HCT116 (cell line): ENCODE measurements around the gene SV2A. TPM values are rescaled to one million over a fixed set of nuclear protein-coding genes. Genes with fewer than 3 reads are reported as not detected.
"Not testable (repeated sequence)": the region's sequence is repeated elsewhere in the genome, so short reads cannot be mapped to it uniquely, and the experiment has no call there.

Experiments
- ATAC-seq: fragments of 200-7000 bp; cut with Tn5 transposase; 2 replicates; pipeline ENCODE4 v1.9.1; 2020; ENCODE audit warnings: mild to moderate bottlenecking, moderate library complexity
- BruUV-seq: library from RNA; stranded (reverse); fragments of 400-500 nt; replicated peaks from 2 replicates; lab custom pipeline; 2021; lab: Mats Ljungman, UMichigan
- CTCF ChIA-PET: fragments of 300-600 bp; sonication (Branson Sonifier 250); formaldehyde crosslinking; loops from one replicate; lab custom pipeline; 2021; ENCODE audit warnings: antibody characterized with exemption; lab: Charles Lee
- POLR2A ChIA-PET: fragments of 300-600, 350-600 bp; sonication (Branson Sonifier 250); formaldehyde crosslinking; loops from one replicate; lab custom pipeline; 2021; ENCODE audit warnings: antibody characterized with exemption; lab: Charles Lee
- RAD21 ChIA-PET, 2 experiments: fragments of 300-600 bp; sonication (Branson Sonifier 250); formaldehyde crosslinking; loops; one replicate each; lab custom pipeline; 2023; ENCODE audit warnings: low total read pairs in 2 of 2; ENCODE audit not compliant: uncharacterized antibody in 2 of 2, unreplicated experiment in 2 of 2, low non-redundant PET in 1 of 2; lab: Charles Lee
- DNase-seq: peaks from one replicate; pipeline ENCODE4 v3.0.0-alpha.2; 2010; ENCODE audit warnings: low read depth, low spot score
- H2AFZ ChIP-seq: fragments of 200-600 bp; shearing (Covaris generic), sonication (generic); 2 replicates; pipeline ENCODE4 v1.6.1; 2017; ENCODE audit warnings: low read depth, mixed run types, mixed read lengths, antibody characterized with exemption, low read length; ENCODE audit not compliant: poor library complexity, severe bottlenecking
- H3K27ac ChIP-seq: 2 replicates; pipeline ENCODE4 v1.5.1; 2012; ENCODE audit warnings: low read depth, low read length
- H3K27me3 ChIP-seq: fragments of 200-600 bp; sonication (generic); 2 replicates; pipeline ENCODE4 v1.6.1; 2016; ENCODE audit warnings: mixed run types, low read length, mixed read lengths; ENCODE audit not compliant: insufficient read depth
- H3K36me3 ChIP-seq, 2 experiments: fragments of 200-500 bp in 1 of 2; fragments of 200-600 bp in 1 of 2; sonication (Bioruptor generic) in 1 of 2; sonication (generic) in 1 of 2; 2 replicates each; pipeline versions ENCODE4 v1.5.1 to v1.6.1; 2014 to 2016; ENCODE audit warnings: low read length in 2 of 2, inconsistent platforms in 1 of 2, mixed read lengths in 1 of 2, mixed run types in 1 of 2; ENCODE audit not compliant: insufficient read depth in 2 of 2, control insufficient read depth in 1 of 2
- H3K4me1 ChIP-seq, 2 experiments: fragments of 200-600 bp in 1 of 2; sonication (generic) in 1 of 2; 2 replicates each; pipeline versions ENCODE4 v1.5.1 to v1.6.1; 2012 to 2017; ENCODE audit warnings: low read length in 2 of 2, inconsistent platforms in 1 of 2, mild to moderate bottlenecking in 1 of 2, mixed read lengths in 1 of 2, mixed run types in 1 of 2, moderate library complexity in 1 of 2; ENCODE audit not compliant: insufficient read depth in 2 of 2, control insufficient read depth in 1 of 2
- H3K4me2 ChIP-seq: fragments of 200-600 bp; sonication (generic); 2 replicates; pipeline ENCODE4 v1.6.1; 2017; ENCODE audit warnings: mixed run types, low read length, mixed read lengths
- H3K4me3 ChIP-seq, 2 experiments: fragments of 200-600 bp in 1 of 2; sonication (generic) in 1 of 2; replicated peaks in 1 of 2; 2 replicates each; pipeline ENCODE4 v1.5.1; 2011 to 2016; ENCODE audit warnings: low read length in 2 of 2, control low read depth in 1 of 2, low read depth in 1 of 2, mild to moderate bottlenecking in 1 of 2, mixed read lengths in 1 of 2, mixed run types in 1 of 2
- H3K79me2 ChIP-seq: fragments of 200-600 bp; sonication (generic); 2 replicates; pipeline ENCODE4 v1.6.1; 2017; ENCODE audit warnings: mild to moderate bottlenecking, mixed run types, low read length, moderate library complexity, mixed read lengths; ENCODE audit not compliant: insufficient read depth
- H3K9ac ChIP-seq: fragments of 200-600 bp; sonication (generic); 2 replicates; pipeline ENCODE4 v1.6.1; 2016; ENCODE audit warnings: low read length, mixed read lengths
- H3K9me2 ChIP-seq: fragments of 200-600 bp; sonication (generic), shearing (Covaris generic); 2 replicates; pipeline ENCODE4 v1.6.1; 2017; ENCODE audit warnings: mixed run types, mild to moderate bottlenecking, moderate library complexity; ENCODE audit not compliant: insufficient read depth
- H3K9me3 ChIP-seq, 2 experiments: fragments of 200-500 bp in 1 of 2; fragments of 200-600 bp in 1 of 2; sonication (Bioruptor generic) in 1 of 2; sonication (generic) in 1 of 2; 2 replicates each; pipeline ENCODE4 v1.6.1; 2014 to 2017; ENCODE audit warnings: low read length in 2 of 2, mixed read lengths in 2 of 2, inconsistent platforms in 1 of 2, low read depth in 1 of 2, mild to moderate bottlenecking in 1 of 2, mixed run types in 1 of 2, moderate library complexity in 1 of 2; ENCODE audit not compliant: control insufficient read depth in 1 of 2, insufficient read depth in 1 of 2
- H4K20me1 ChIP-seq: fragments of 200-600 bp; sonication (generic), shearing (Covaris generic); 2 replicates; pipeline ENCODE4 v1.6.1; 2017; ENCODE audit warnings: mixed run types, mild to moderate bottlenecking, moderate library complexity; ENCODE audit not compliant: insufficient read depth
- EGR1 ChIP-seq: IDR thresholded peaks from 2 replicates; pipeline ENCODE4 v1.6.1; 2012; ENCODE audit warnings: low read depth
- ELF1 ChIP-seq: IDR thresholded peaks from 2 replicates; pipeline ENCODE4 v1.6.1; 2012; ENCODE audit warnings: low read depth, borderline replicate concordance
- JUND ChIP-seq: IDR thresholded peaks from 2 replicates; pipeline ENCODE4 v1.6.1; 2012
- POLR2A ChIP-seq: IDR thresholded peaks from 2 replicates; pipeline ENCODE4 v1.7.0; 2011; ENCODE audit warnings: borderline replicate concordance; ENCODE audit not compliant: insufficient read depth, insufficient read length; ENCODE audit errors: extremely low read depth
- POLR2AphosphoS5 ChIP-seq: IDR thresholded peaks from 2 replicates; pipeline ENCODE4 v1.6.1; 2011; ENCODE audit warnings: mild to moderate bottlenecking, low read depth, low read length, moderate library complexity
- SIN3A ChIP-seq: IDR thresholded peaks from 2 replicates; pipeline ENCODE4 v1.6.1; 2012; ENCODE audit warnings: low read depth
- SP1 ChIP-seq: IDR thresholded peaks from 2 replicates; pipeline ENCODE4 v1.6.1; 2012; ENCODE audit warnings: low read depth
- SRF ChIP-seq: IDR thresholded peaks from 2 replicates; pipeline ENCODE4 v1.6.1; 2012; ENCODE audit warnings: low read depth
- ZNF274 ChIP-seq: fragments of 200-500 bp; sonication (Bioruptor generic); IDR thresholded peaks from 2 replicates; pipeline ENCODE4 v1.6.1; 2014; ENCODE audit warnings: mild to moderate bottlenecking, low read depth, low read length, inconsistent platforms
- intact Hi-C: fragments of 100-400 bp; cut with micrococcal nuclease; formaldehyde crosslinking; loops from 2 replicates; pipeline ENCODE4 v1.10.0; 2022
- total RNA-seq: library from RNA; stranded (reverse); gene quantifications from one replicate; pipeline ENCODE4 v1.2.1, GENCODE V29; 2021; ENCODE audit not compliant: unreplicated experiment
- TF ChIP-seq, protein P1 (sequence below): IDR thresholded peaks from 2 replicates; pipeline ENCODE4 v1.6.1; 2012
- TF ChIP-seq, protein P2 (sequence below): IDR thresholded peaks from 2 replicates; pipeline ENCODE4 v1.6.1; 2011; ENCODE audit warnings: mild to moderate bottlenecking, low read length, moderate library complexity; ENCODE audit not compliant: insufficient replicate concordance; ENCODE audit errors: extremely low read depth
- TF ChIP-seq, protein P3 (sequence below): IDR thresholded peaks from 2 replicates; pipeline ENCODE4 v1.6.1; 2012

SV2A gene
- total RNA-seq, 1 experiment from 2014 or later: 0.15 TPM

DNA sequence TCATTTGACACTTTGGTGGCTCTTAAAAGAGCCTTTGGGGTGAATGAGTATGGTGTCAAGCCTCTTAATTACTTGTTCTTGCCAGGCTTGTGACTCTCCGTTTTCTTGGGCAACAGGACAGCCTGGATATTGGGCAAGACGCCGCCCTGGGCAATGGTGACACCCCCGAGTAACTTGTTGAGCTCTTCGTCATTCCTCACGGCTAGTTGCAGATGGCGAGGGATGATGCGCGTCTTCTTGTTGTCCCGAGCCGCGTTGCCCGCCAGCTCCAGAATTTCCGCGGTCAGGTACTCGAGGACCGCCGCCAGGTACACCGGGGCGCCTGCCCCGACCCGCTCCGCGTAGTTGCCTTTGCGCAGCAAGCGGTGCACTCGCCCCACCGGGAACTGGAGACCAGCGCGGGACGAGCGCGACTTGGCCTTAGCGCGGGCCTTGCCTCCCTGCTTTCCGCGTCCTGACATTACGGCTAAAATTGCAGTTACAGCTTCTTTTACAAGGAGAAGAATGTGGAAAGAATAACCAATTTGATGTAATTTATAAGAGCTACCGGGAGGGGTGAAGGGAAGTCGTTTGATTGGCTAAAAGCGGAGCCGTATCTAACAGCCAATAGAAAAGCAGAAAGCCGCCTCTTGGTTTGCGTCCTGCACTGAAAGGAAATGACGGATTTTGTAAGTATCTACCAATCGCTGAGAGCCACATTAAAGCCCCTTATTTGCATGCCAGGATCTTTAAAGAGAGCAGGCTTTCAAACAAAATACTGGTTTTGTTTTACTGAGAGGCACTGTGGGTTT, 30.0 kb downstream of the SV2A start (continued):
- TF ChIP-seq ELF1 (no peak), POLR2AphosphoS5 (peak; percentile 73), EGR1 (0 out of 2 replicates have a peak, but pooled peaks have one; percentile 24), ZNF274 (no peak), SIN3A (peak; percentile 95), SRF (0 out of 2 replicates have a peak, but pooled peaks have one; percentile 33), POLR2A (peak; percentile 96), SP1 (peak; percentile 82), JUND (peak; percentile 51; the same call in 1 of the 2 replicates)
- TF ChIP-seq, protein P1, sequence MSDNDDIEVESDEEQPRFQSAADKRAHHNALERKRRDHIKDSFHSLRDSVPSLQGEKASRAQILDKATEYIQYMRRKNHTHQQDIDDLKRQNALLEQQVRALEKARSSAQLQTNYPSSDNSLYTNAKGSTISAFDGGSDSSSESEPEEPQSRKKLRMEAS: peak; percentile 43
- TF ChIP-seq, protein P2, sequence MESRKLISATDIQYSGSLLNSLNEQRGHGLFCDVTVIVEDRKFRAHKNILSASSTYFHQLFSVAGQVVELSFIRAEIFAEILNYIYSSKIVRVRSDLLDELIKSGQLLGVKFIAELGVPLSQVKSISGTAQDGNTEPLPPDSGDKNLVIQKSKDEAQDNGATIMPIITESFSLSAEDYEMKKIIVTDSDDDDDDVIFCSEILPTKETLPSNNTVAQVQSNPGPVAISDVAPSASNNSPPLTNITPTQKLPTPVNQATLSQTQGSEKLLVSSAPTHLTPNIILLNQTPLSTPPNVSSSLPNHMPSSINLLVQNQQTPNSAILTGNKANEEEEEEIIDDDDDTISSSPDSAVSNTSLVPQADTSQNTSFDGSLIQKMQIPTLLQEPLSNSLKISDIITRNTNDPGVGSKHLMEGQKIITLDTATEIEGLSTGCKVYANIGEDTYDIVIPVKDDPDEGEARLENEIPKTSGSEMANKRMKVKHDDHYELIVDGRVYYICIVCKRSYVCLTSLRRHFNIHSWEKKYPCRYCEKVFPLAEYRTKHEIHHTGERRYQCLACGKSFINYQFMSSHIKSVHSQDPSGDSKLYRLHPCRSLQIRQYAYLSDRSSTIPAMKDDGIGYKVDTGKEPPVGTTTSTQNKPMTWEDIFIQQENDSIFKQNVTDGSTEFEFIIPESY: peak; percentile 73
- TF ChIP-seq, protein P3, sequence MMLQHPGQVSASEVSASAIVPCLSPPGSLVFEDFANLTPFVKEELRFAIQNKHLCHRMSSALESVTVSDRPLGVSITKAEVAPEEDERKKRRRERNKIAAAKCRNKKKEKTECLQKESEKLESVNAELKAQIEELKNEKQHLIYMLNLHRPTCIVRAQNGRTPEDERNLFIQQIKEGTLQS: no peak

DNA sequence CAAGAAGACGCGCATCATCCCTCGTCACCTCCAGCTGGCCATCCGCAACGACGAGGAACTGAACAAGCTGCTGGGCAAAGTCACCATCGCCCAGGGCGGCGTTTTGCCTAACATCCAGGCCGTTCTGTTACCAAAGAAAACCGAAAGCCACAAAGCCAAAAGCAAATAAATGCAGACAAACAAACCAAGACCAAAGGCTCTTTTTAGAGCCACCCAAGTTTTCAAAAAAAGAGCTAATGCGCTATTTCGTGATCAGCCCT, 30.5 kb downstream of the SV2A start:
- BruUV-seq, H2AFZ ChIP-seq, RAD21 ChIA-PET, DNase-seq, intact Hi-C loops, H3K36me3 ChIP-seq, H3K9me2 ChIP-seq, H3K9me3 ChIP-seq, H3K27me3 ChIP-seq, H4K20me1 ChIP-seq, H3K79me2 ChIP-seq, ATAC-seq: not testable (repeated sequence)
- Histone ChIP-seq H3K9ac (peak overlapping the region; percentile 87), H3K4me2 (peak overlapping the region; percentile 91), H3K27ac (peak overlapping the region; percentile 100), H3K4me1 (peaks cover 22 to 45% of the 10 kb centered on the region in 2 experiments), H3K4me3 (peak overlapping the region; percentile 50 to 63)
- TF ChIP-seq POLR2AphosphoS5 (peak; percentile 70), POLR2A (peak; percentile 95)
- CTCF ChIA-PET: interaction anchor here (1.0 to 3.3 kb wide), 4 partner anchors 53 to 300 kb away, joined by 4 to 17 read pairs (median 10); no protein-coding TSS in a partner anchor
- POLR2A ChIA-PET: interaction anchor here (0.9 to 5.5 kb wide), 24 partner anchors 10 to 300 kb away, joined by 3 to 46 read pairs (median 8); partner anchors contain the start of genes BOLA1, MTMR11, OTUD7B and VPS45
